IPS-18c (cell line): ENCODE measurements around the gene MCF2L.
"Not testable (repeated sequence)": the region's sequence is repeated elsewhere in the genome, so short reads cannot be mapped to it uniquely, and the experiment has no call there.

Experiments used
- H3K4me3 ChIP-seq: 2 replicates; pipeline ENCODE4 v1.7.0; 2013; ENCODE audit warnings: low read depth, mild to moderate bottlenecking, low read length, moderate library complexity; ENCODE audit not compliant: insufficient read depth
- H3K9me3 ChIP-seq: one replicate; pipeline ENCODE4 v1.6.1; 2013; ENCODE audit warnings: mild to moderate bottlenecking, low read length, moderate library complexity; ENCODE audit not compliant: control insufficient read depth, insufficient read depth

Gene MCF2L

DNA sequence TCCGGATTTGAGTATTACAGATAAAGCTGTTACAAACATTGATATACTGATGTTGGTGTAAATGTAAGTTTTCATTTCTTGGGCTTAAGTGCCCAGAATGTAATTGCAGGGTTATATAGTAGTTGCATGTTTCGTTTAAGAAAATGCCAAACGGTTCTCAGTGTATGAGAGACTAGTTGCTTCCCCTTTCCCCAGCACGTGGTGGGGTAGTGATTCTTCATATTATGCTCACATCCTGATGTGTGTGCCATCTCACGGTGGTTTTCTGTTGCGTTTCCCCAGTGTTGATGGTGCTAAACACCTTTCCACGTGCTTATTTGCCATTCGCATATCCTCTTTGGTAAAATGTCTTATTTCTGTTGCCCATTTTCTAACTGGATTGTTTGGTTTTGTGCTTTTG is 101.8 kb downstream of the MCF2L start:
- Histone ChIP-seq H3K9me3 (no peaks in the 10 kb centered on the region), H3K4me3 (no peak overlapping the region)

GRCh38 chr13:113072376-113072775 is 103.4 kb downstream of the MCF2L start:
- H3K4me3 ChIP-seq = no peak overlapping the region
- no peaks in the 10 kb centered on the region for H3K9me3 ChIP-seq

DNA sequence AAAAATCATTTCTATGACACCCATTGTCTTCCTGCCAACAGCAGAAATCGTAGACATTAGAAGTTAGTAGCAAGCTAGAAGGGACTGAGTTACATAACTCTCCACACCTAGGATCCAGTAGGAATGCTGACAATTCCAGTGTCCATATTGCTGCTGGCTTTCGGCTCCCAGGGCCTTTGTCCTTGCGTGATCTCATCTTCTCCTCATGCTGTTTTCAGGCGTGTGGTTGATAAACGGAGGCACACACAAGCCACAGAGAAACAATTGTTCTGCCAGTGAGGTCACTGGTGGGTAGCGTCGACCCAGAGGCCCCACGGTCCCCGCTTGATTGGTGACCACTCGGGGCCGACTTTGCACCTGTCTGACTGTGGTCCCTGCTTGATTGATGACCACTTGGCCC is 104.9 kb downstream of the MCF2L start:
- H3K9me3 ChIP-seq = no peaks in the 10 kb centered on the region
- H3K4me3 ChIP-seq = no peak overlapping the region

DNA sequence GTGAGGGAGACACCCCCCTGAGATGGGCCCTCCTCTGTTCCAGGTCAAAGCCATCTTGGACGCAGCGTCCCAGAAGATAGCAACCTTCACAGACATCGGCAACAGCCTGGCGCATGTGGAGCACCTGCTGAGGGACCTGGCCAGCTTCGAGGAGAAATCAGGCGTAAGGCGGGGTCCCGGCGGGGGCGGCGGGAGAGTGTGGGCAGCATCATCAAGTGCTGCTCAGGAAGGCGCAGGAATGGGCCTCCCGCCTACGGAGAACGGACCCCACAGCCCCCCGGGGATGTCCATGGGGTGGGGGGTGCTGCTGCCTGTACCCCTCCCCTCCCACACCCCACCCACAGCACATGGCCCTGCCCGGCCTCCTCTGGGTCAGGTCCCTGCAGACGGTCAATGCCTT is 105.4 kb downstream of the MCF2L start:
- H3K9me3 ChIP-seq = no peaks in the 10 kb centered on the region
- H3K4me3 ChIP-seq = no peak overlapping the region

GRCh38 chr13:113074876-113075275 is 105.9 kb downstream of the MCF2L start:
- no peaks in the 10 kb centered on the region for H3K9me3 ChIP-seq
- H3K4me3 ChIP-seq = no peak overlapping the region

DNA sequence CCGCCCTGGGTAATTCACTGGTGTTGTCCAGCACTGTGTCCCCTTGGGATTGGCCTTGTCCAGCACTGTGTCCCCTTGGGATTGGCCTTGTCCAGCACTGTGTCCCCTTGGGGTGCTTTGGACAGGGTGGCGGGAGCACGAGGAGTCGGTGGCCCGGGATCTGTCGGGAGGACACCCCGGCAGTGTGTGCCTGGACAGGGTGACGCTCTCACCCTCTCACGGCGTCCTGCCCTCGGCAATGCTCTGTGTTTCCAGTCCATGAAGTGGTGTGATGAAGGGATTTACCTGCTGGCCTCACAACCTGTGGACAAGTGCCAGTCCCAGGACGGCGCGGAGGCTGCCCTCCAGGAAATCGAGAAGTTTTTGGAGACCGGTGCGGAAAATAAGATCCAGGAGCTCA is 106.7 kb downstream of the MCF2L start:
- Histone ChIP-seq H3K9me3 (no peaks in the 10 kb centered on the region), H3K4me3 (no peak overlapping the region)

DNA sequence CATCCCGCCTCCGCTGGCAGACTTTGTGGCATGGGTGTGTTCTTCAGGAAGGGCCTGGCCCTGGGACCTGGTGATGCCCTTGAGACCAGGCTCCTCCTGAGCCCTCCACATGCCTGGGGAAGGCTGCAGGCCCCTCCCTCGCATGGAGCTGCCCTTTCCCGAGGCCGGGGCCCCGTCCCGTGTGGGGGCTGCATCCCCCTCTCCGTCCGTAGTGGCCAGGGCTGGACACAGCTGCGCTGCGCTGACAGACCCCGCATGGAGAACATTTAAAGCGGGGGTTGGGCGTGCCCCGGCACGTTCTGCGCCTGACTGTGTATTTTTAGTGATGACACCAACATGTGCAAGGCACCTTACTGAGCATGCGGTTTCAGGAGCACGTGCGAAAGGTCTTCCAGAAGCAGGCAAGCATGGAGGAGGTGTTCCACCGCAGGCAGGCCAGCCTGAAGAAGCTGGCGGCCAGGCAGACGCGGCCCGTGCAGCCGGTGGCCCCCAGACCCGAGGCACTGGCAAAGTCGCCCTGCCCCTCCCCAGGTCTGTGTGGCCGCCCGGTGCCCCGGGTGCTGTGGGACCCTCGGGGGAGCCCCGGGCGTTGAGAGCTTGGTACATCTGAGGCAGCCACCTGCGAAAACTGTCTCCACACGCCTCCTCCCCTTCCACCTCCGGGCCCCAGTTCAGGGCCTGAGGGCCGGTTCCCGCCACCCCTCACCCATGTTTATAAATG is 107.8 kb downstream of the MCF2L start:
- H3K4me3 ChIP-seq = no peak overlapping the region

GRCh38 chr13:113077566-113077952 is 108.5 kb downstream of the MCF2L start:
- Histone ChIP-seq H3K4me3 (no peak overlapping the region), H3K9me3 (no peaks in the 10 kb centered on the region)

More for the DNA sequence above, 107.8 kb downstream of the MCF2L start:
- no peaks in the 10 kb centered on the region for H3K9me3 ChIP-seq

DNA sequence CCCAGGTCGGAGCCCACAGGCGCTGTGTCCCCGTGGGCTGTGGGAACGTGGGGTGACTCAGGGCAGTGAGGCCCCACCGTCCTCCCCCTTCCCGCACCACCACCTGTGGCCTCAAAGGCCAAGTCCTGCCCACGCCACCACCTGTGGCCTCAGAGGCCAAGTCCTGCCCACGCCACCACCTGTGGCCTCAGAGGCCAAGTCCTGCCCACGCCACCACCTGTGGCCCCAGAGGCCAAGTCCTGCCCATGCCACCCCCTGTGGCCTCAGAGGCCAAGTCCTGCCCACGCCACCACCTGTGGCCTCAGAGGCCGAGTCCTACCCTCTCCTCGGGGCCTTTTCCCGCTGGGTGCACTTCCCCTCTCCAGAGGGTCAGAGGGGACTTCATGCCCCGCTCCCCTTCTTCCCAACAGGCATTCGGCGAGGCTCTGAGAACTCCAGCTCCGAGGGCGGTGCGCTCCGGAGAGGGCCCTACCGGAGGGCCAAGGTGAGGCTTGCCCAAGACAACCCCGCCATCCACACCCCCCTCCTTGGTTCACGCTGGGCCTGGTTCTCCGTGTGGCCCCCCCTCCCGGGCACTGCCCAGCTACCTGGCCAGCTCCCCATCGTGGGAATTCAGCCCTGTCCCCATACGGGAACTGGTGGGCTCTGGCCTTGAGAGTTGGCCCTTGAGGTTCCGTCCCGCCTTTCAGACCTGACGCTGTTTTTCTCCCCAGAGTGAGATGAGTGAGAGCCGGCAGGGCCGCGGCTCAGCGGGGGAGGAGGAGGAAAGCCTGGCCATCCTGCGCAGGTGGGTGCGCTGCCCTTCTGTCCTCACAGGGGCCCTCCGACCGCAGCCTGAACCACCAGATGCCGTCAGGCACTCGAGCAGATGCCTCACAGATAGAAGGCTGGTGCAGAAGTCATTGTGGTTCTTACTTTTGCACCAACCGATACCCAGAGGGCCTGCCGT is 109.2 kb downstream of the MCF2L start:
- H3K9me3 ChIP-seq = no peaks in the 10 kb centered on the region
- no peak overlapping the region for H3K4me3 ChIP-seq

- no peak overlapping the region for H3K4me3 ChIP-seq
- H3K9me3 ChIP-seq = no peaks in the 10 kb centered on the region
These were observed 110.1 kb downstream of the MCF2L start for GRCh38 chr13:113078902-113079780.

DNA sequence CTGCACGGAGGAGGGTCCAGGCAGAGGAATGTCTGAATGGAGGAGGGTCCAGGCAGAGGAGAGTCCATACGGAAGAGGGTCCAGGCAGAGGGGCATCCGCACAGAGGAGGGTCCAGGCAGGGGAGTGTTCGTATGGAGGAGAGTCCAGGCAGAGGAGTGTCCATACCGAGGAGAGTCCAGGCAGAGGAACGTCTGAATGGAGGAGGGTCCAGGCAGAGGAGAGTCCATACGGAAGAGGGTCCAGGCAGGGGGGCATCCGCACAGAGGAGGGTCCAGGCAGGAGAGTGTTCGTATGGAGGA is 110.7 kb downstream of the MCF2L start:
- not testable (repeated sequence) for H3K9me3 ChIP-seq, H3K4me3 ChIP-seq

- no peaks in the 10 kb centered on the region for H3K9me3 ChIP-seq
- H3K4me3 ChIP-seq = no peak overlapping the region
These were observed 111.4 kb downstream of the MCF2L start for GRCh38 chr13:113080361-113080831.

GRCh38 chr13:113080901-113081521 is 112.0 kb downstream of the MCF2L start:
- no peak overlapping the region for H3K4me3 ChIP-seq
- no peaks in the 10 kb centered on the region for H3K9me3 ChIP-seq

DNA sequence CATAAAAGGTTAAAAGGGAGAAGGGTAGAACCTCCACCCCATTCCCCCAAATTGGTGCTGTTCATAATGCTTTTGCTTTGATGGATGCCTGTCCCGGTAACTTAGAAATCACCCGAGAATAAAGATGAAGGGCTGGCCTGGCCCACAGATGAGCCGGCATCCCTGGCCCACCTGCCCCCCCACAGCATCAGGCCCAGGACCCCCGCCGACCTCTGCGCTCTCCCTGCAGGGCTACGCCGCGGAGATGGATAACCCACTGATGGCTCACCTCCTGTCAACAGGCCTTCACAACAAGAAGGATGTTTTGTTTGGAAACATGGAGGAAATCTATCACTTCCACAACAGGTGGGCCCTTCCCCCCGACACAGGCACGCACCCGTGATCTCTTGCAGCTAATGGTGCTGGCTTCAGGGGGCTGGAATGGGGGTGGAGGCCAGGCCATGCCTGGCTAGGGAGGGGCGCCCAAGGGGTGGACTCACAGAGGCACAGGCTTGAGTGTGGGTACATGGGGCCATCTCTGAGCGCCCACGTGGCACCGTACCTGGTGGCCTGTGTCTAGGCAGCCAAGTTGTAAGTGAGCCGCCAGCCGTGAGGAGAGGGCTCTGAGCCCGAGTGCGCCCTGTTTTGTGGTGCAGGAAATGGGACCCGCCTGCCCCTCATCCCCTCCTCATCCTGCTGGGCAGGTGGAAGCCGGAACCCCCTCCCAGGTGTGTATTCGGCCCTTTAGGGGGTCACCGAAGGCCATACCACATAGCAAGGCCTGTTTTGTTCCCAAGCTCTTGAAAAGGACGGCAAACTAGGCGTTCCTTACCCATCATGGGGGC is 113.4 kb downstream of the MCF2L start:
- H3K9me3 ChIP-seq = no peaks in the 10 kb centered on the region
- H3K4me3 ChIP-seq = no peak overlapping the region

DNA sequence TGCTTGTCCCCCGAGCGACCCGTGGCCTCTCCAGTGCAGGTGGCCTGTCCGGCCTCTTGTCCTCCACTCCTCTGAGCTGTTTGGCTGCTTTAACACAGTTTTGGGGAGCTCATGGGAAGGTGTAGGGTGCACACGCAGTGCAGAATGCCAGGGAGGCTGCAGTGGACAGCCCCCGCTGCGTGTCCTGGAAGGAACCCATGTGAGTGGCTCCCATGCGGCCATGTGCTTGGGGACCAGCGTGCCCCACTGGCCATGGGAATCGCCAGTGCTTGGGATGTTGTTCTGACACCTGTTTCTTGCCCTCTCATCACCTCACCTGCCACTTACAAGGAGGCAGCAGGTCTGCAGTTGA is 114.0 kb downstream of the MCF2L start:
- H3K4me3 ChIP-seq = no peak overlapping the region
- no peaks in the 10 kb centered on the region for H3K9me3 ChIP-seq

- Histone ChIP-seq H3K4me3 (no peak overlapping the region), H3K9me3 (no peaks in the 10 kb centered on the region)
These were observed 114.5 kb downstream of the MCF2L start for GRCh38 chr13:113083402-113084061.
